A549 treated with CpdA at 1 μM for 4 hours (cell line): ENCODE data around the gene PGLYRP2. TPM values are rescaled to one million over a fixed set of nuclear protein-coding genes. Genes with fewer than 3 reads are reported as not detected.

Experiments
- total RNA-seq: library from RNA; stranded (reverse); fragments of 200-300 nt; extraction: Qiagen RNA extraction; gene quantifications from 5 replicates; pipeline ENCODE4 v1.2.3, GENCODE V29; 2022; ENCODE audit warnings: low read depth

PGLYRP2 gene
- not detected in 5 replicates for total RNA-seq

GRCh38 chr19:15479391-15480345 lies at the start of gene PGLYRP2:
Gene PGLYRP2, minus strand, starts transcription at chr19:15479501. Its CDS starts 130 bp downstream, at chr19:15479371.

GRCh38 chr19:15508035-15508710 lies 28.9 kb upstream of the PGLYRP2 start, which contains the start of gene CYP4F22:
Gene CYP4F22, plus strand, starts transcription at chr19:15508525. Its CDS starts 16,812 bp downstream, at chr19:15525337.

DNA sequence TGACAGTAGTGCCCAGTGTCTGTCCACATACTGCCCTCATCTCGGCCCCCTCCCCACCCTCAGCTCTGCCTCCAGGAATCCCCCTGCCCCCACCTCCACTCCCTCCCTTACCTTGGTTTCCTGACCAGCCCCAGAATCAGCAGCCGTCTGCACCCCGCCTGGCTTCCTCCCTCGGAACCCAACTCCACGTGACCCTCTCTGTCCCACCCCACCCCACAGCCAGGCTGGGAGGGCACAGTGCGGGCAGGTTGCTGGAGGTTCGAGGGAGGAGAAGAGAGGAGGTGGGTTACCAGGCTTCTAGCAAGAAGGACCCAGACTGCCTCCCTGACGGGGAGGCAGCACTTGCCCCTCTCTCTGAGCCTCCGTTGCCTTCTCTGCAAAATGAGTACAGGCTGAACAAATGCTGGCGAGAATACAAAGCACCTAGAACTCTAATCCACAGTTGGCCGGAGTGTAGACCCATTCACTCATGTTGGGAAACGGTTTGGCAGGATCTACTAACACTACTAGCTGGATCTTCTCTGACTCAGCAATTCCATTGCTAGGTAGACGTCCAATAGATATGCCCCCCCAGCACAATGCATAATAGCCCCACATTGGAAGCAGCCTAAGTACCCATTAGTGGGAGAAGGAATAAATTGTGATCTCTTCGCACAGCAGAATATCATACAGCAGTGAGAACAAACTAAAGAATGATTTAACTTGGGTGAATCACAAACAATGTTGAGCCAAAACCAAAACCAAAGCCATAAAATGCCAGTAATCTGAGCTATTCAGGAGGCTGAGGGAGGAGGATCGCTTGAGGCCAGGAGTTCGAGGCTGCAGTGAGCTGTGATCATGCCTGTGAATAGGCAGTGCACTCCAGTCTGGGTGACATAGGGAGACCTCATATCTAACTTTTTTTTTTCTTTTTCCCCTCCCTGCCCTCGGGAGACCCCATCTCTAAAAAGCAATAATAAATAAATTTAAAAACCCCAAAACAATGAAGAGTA lies 14.6 kb downstream of the PGLYRP2 start, which contains the start of gene RASAL3:
RASAL3 (minus strand) TSS at position 151 of the 992 bp plus-strand sequence. CDS start 186 bp downstream, outside the sequence.

GRCh38 chr19:15449620-15450527 lies 29.4 kb downstream of the PGLYRP2 start, which contains the start of gene WIZ:
Gene WIZ, minus strand, starts transcription at chr19:15449956. Its CDS starts 1,649 bp downstream, at chr19:15448307.

Other genes with a start within 250 kb of the PGLYRP2 start
- gene EPHX3, start 247.1 kb downstream of the PGLYRP2 start, total RNA-seq: 0.05 to 0.13 TPM (median 0.09 TPM) in 3 of 5 replicates, not detected in the others
- 26.1 to 30.7 TPM (median 26.7 TPM) in 5 replicates for gene BRD4, start 147.0 kb downstream of the PGLYRP2 start, total RNA-seq
- 15.6 to 18.1 TPM (median 16.9 TPM) in 5 replicates for gene AKAP8, start 99.7 kb downstream of the PGLYRP2 start, total RNA-seq
- 36.6 to 40.0 TPM (median 38.8 TPM) in 5 replicates for gene AKAP8L, start 60.5 kb downstream of the PGLYRP2 start, total RNA-seq
- gene WIZ, start 29.5 kb downstream of the PGLYRP2 start, total RNA-seq: 14.6 to 23.6 TPM (median 23.3 TPM) in 5 replicates
- gene RASAL3, start 15.0 kb downstream of the PGLYRP2 start, total RNA-seq: not detected in 5 replicates
- gene CYP4F22, start 29.0 kb upstream of the PGLYRP2 start, total RNA-seq: 0.06 to 0.09 TPM (median 0.07 TPM) in 3 of 5 replicates, not detected in the others
- gene CYP4F8, start 135.7 kb upstream of the PGLYRP2 start, total RNA-seq: not detected in 5 replicates
- 2.1 to 2.9 TPM (median 2.4 TPM) in 5 replicates for gene CYP4F3, start 161.4 kb upstream of the PGLYRP2 start, total RNA-seq
- gene CYP4F12, start 193.6 kb upstream of the PGLYRP2 start, total RNA-seq: 0.97 to 1.6 TPM (median 1.5 TPM) in 5 replicates
- not detected in 5 replicates for gene OR10H2, start 248.5 kb upstream of the PGLYRP2 start, total RNA-seq